NCI-H345 (cell line): ENCODE data around the gene CST11.
"Not testable (repeated sequence)": the region's sequence is repeated elsewhere in the genome, so short reads cannot be mapped to it uniquely, and the experiment has no call there.

ENCODE experiments used
- DNase-seq: peaks from one replicate; lab custom pipeline; 2025; lab: John Stamatoyannopoulos, UW

Gene CST11

DNA sequence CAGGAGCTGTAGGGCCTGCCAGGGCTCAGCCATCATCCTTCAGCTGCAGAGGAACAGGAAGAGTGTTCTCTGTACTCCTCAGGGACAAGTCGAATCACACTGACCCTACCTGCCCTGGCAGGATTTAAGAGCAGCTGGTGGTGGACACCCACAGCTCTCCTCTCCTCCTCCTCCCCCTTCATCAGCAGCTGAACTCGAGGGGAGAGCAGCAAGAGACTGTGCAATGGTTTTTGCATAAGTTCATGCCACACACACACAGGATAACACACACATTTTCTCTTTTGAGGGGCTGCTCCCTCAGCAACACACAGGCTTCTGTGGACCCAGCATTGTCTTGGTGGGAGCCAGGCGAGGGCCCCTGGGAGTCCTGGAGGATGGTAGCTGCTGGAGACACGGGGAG lies at the start of gene CST11:
Gene CST11 (minus strand): TSS at position 101 of the 400 bp plus-strand sequence. CDS start 65 bp downstream, at position 36.
- no peak for DNase-seq

DNA sequence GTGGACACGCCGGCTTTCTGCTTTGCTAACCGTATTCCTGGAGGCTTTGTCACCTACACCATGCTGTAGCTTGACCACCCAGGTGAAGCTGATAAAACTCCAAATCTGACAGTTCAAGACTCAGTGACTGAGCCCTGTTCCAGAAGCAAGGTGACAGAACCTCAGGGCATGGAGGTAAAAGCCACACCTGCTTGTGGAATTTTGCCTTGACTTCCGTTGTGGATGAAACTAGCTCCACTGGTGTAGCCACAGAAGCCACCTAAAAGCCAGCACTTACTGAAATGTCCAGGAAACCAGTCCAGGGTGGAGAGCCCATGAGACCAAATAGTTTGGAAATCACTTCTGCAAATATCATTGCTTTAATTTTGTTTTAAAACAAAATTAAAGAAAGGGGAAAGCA lies 49.2 kb upstream of the CST11 start:
- DNase-seq = no peak

GRCh38 chr20:23497536-23497935 lies 44.9 kb upstream of the CST11 start:
- no peak for DNase-seq

DNA sequence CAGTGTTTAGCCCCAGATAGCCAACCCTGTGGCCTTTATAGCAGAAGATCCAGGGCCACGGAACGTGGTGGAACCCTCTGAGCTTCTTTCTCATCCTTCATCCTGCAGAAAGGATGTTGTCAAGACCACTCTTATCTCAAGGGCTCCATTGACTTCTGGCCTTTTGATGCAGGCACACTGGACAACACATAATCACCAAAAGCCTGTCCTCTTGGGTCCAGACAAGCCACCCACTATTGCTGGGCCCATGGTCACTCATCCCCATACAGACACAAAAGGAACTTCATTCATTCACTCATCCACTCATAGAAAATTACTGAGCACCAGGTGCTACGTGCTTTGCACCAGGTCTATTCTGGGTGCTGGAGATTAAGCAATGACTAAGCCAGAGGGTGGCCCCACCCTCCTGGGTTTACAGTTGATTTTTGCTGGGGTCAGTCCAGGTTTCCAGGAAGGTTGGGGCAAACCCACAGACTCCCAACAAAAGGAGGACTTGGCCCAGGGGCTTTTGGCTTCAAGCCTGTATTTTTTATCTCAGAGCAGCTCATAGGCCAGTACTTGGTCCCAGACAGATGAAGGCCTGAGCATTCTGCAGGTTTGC lies 40.6 kb upstream of the CST11 start:
- peak; percentile 37 for DNase-seq

- no peak for DNase-seq
These were observed 39.6 kb upstream of the CST11 start for GRCh38 chr20:23492292-23492691.

GRCh38 chr20:23490817-23491216 lies 38.1 kb upstream of the CST11 start, which contains the start of gene CST8:
Gene CST8 (plus strand): TSS chr20:23491117. CDS start chr20:23491668, 551 bp downstream.
- DNase-seq = no peak

DNA sequence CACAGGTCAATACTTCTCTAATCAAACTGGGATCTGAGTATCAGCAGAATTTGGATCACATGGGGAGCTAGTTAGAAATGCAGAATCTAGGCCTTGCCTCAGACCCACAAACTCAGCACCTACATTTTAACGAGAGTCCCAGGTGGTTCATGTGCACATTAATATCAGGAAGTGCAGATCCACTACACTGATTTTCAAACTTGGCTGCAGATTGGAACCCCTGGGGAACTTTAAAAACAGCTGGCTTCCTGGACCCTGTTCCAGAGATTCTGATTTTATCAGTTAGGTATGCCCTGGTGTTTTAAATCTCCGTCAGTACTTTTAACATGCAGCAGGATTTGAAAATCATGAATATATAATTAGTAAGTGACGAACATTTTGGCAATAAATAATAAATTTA lies 36.3 kb upstream of the CST11 start:
- no peak for DNase-seq

DNA sequence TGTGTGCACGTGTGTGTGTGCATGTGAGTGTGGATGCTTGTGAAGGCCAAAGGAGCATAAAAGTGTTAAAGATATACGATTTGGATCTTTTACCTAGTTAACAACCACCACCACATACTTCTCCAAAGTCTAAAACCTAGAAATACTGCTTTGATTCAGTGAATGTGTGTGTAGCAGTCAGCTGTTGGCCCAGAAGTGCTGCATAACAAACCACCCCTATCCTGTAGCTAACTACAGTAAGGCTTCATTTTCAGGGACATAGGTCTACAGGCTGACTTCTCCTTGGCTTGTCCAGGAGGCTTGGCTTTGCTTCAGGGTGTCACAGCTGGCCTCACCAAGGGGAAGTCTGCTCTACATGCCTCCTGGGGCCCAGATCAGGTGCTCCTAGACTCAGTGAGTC lies 35.8 kb upstream of the CST11 start:
- no peak for DNase-seq

DNA sequence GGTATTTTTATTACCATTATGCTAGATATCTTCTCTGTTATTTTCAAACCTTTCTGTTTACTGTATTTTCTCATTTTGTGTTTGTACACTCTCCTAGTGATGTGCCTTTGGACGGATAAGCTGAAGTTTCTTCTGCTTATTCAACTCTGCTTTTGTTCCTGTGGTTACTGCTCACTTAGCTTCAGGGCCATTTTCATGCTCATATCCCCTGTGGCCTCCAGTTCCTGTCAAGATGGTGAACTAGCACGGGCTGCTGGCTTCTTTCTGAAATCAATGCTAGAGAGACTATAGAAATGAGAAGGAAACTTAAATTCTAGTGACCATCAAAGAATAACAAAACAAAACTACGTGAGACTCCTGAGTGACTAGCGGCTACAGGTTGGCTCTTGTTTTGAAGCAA lies 31.4 kb upstream of the CST11 start:
- no peak for DNase-seq

- DNase-seq = no peak
These were observed 29.5 kb upstream of the CST11 start for GRCh38 chr20:23482138-23482537.

- no peak for DNase-seq
These were observed 26.4 kb upstream of the CST11 start for GRCh38 chr20:23479043-23479442.

GRCh38 chr20:23477223-23477622 lies 24.5 kb upstream of the CST11 start:
- peak; percentile 56 for DNase-seq

DNA sequence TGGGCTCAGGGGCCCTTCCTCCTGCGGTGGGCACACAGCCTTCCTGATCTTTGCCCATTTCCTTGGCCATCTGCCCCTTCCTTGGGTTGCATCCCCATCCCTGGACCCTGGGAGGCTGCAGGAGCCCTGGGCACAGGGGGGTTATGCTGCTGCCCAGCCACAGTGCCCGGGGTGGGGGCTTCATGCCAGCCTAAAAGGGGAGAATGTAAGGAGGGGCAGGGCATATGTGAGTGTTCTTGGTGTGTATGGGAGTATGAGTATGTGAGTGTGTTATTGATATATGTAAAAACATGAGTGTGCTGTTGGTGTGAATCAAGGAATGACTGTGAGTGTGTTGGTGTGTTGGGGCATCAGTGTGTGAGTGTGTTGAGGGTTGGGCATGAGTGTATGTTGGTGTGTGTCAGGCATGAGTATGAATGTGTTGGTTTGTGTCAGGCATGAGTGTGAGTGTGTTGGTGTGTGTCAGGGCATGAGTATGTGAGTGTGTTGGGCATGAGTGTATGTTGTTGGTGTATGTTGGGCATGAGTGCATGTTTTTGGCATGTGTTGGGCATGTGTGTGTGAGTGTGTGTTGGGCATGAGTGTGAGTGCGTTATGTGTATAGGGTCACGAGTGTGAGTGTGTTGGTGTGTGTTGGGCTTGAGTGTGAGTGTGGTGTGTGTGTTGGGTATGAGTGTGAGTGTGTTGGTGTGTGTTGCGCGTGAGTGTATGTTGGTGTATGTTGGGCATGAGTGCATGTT lies 23.5 kb upstream of the CST11 start:
- no peak for DNase-seq

DNA sequence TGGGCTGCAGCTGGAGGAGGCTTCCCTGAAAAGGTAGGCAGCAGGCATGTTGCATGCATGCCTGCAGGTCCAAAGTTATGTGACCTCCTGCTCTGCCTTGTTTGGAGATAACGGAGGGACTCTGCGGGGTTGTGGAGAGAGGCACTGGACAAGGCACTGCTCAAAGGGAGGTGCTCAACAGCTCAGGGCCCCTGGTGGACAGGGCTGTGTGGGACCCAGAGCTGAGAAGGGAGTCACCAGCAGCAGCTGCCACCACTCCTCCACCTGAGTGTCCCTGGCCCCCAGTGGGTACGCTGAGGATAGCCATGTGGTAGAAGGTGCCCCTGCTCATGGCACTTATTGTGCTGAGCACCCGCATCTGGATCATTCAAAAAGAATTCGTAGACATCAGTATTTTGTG lies 22.7 kb upstream of the CST11 start:
- DNase-seq = no peak

DNA sequence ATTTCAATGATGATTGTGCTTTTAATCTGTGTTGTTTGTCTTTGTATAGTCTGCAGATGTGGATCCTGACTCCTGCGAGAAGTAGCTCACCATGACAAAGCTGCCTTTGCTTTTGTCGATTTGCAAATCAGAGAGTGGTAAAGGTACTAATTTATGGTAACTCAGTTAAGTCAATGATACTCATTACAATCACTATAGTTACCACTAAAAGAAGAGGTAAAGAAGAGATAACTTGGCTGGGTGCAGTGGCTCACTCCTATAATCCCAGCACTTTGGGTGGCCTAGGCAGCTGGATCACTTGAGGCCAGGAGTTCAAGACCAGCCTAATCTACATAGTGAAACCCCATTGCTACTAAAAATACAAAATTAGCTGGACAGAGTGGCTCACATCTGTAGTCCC lies 20.6 kb upstream of the CST11 start:
- DNase-seq = not testable (repeated sequence)

- DNase-seq = not testable (repeated sequence)
These were observed 19.6 kb upstream of the CST11 start for GRCh38 chr20:23472306-23472705.

- not testable (repeated sequence) for DNase-seq
These were observed 14.3 kb upstream of the CST11 start for GRCh38 chr20:23466961-23467360.

- DNase-seq = no peak
These were observed 8.5 kb upstream of the CST11 start for GRCh38 chr20:23461180-23461579.

DNA sequence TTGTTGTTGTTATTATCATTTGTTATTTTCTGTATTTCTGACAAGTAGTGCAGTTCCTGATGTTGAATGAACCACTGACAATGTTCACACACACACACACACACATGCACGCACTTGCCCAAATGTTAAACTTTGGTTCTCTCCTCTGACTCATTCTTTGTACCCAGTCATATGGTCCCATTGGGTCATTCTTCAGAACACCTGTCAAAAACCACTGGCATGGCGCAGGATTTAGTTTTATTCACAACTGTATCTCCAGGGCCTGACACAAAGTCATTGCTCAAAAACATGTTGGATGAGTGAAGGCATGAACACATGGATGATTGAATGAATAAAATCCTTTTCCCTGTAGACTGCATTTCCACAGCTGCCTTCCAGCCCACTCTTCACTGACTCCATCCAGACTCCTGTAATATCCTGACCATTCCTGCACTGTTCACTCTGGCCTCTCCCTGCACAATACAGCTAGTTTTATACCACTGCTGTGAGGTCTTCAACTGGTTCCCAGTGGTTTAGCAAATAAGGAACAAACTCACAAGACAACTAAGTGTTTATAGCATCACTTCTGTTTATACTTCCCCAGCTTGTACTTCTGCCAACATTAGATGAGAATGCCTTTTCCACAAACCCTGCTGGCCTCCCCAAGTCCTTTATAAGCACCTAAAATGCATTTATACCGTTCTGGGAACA lies 6.9 kb upstream of the CST11 start:
- DNase-seq = no peak

- no peak for DNase-seq
These were observed 4.2 kb upstream of the CST11 start for GRCh38 chr20:23456873-23457272.

- no peak for DNase-seq
These were observed 3.7 kb upstream of the CST11 start for GRCh38 chr20:23456409-23456808.

DNA sequence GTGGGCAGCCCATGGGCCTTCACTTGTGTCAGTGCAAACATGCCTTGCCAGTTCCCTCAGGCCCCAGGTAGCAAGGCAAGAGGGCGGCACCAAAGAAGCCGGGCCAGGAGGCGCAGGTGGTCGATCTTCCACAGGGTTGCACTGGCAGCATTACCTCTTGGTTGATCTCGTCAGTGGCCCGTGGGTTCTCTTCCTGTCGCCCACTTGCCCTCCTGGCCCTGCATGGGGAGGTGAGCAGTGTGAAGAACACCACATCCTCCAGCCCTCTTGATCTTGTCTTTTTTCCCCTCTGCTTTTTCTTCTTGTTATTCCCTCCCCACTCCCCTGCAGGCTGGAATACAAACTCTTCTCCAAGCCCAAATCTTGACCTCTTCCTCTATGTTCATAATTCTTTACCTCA lies 3.0 kb upstream of the CST11 start:
- DNase-seq = no peak

GRCh38 chr20:23454816-23455215 lies 2.1 kb upstream of the CST11 start:
- no peak for DNase-seq
